M059J (cell line): ENCODE data around the gene SLC27A5. TPM values are rescaled to one million over a fixed set of nuclear protein-coding genes. Genes with fewer than 3 reads are reported as not detected.
A peak's percentile ranks its signal among the peaks of the same experiment; 100 is the strongest.

ENCODE experiments used
- DNase-seq: peaks from one replicate; pipeline ENCODE4 v3.0.0-alpha.2; 2012; ENCODE audit warnings: low read depth
- total RNA-seq: library from RNA; depleted of rRNA; stranded (reverse); fragments of >200 nt; shearing (Covaris generic); gene quantifications from 2 replicates; pipeline ENCODE4 v1.2.3, GENCODE V29; 2014; rRNA removed

Gene SLC27A5
- 4.1 and 5.2 TPM in 2 replicates for total RNA-seq

- no peak for DNase-seq
Measured at GRCh38 chr19:58511353-58512208, at the start of gene SLC27A5. TSS of gene SLC27A5 (minus strand) at chr19:58511992. CDS start at chr19:58511955, 37 bp downstream.

DNA sequence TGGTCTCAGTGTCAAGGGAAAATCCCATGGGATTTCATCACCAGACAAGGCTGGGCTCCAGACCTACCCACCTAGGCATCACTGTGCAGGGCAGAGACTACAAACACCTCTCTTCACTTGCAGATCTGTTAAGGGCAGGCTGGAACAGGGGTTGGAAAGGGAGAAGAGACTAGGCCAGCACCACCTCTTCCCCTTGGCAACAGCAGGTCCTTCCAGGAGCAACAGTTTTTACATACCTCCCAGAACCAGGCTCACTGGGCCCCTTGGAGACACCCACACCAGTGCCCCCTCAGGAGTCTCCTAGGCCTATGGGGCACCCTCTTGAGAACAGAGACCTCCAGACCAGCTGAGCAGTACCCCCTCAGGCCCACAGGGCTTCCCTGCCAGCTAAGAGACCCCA is 49.1 kb upstream of the SLC27A5 start:
- no peak for DNase-seq

- DNase-seq, result no peak
Measured at GRCh38 chr19:58560007-58560887, 48.5 kb upstream of the SLC27A5 start.

DNA sequence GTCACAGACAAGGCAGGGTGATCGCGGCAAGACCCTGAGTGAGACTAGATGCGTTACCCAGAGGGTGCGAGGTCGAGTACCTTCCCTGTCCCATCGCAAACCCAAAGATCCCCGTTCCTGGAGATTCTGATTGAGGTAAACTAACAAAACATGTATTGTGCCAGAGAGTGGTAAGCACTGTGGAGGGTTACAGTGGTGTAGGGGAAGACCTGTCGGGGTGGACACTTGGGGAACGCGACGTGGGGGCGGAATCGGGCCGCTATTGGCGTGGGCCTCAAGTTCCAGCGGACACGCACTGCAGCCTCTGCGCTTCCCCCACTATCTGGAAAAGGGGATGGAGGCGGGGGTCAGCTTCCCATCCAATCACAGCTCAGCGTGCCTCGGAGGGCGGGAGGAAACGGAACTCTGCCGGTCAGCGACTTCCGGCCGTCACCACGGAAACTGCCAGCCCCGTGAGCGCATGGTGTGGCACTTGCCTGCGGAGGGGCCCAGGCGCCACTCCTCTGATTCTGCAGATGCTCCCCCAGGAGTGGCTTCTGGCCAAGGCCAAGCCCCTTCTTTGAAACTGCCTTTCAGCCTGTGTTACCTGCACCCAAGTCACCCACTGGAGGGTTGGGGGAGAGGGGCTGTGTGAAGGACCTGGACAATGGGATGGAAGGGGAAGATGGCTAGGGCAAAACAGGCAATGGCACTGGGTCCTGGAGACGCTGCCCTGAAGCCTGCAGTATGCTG is 47.6 kb upstream of the SLC27A5 start:
- peak; percentile 94 for DNase-seq

- DNase-seq, result peak; percentile 97
Measured at GRCh38 chr19:58558623-58559274, 47.0 kb upstream of the SLC27A5 start.

DNA sequence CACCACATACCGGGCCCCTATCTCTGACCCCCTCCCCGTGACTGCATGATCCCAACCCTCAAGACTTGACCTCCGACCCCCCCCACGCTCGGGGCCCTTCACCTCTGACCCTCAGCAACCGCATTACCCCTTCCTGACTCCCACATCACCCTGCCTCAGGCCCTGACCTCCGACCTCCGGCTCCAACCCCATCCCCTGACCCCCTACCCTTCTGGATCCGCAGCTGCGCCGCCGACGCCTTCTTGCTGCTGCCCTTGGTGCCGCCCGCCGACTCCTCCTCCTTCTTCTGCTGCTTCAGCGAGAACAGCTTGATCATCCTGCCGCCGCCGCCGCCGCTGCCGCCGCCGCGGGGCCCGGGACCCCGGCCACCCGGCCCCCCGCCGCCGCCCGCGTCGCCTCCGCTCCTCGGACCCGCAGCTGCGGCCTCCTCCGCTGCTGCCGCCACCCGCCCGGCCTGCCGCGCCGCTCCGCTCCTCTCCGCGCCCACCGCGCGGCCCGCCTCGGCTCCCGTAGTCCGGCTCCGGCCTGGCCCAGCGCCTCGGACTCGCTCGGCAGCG is 46.4 kb upstream of the SLC27A5 start, which contains the start of gene UBE2M:
TSS of gene UBE2M (minus strand) at position 546 of the 557 bp plus-strand sequence. CDS start at position 316, 230 bp downstream.
- peak; percentile 43 for DNase-seq

GRCh38 chr19:58557221-58558065 is 45.7 kb upstream of the SLC27A5 start:
- no peak for DNase-seq

DNA sequence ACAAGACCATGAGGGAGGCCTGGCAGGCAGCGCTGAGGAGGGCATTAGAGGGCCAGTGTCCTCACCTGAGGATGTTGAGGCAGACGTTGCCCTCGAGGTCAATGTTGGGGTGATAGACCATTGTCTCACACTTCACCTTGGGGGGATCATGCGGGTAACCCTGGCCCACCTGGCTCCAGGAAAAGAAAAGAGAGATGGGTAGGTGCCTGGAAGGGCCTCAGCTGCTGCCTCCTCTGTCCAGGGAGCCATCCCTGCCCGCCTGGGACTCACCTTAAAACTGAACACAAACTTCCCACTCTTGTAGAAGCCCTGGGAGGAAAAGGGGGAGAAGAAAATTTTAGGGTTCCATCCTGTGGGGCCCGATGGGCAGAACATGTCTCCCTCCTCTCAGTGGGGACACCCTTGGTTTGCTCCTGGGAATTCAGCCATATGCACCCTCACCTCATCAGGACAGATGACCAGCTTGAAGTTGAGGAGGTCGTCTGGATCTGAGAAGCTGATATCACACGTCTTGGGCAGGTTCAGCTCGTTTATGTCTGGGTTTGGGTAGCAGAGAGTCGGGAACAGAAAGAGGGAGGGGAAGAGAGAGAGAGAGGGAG is 44.9 kb upstream of the SLC27A5 start:
- no peak for DNase-seq

- no peak for DNase-seq
Measured at GRCh38 chr19:58555920-58556621, 44.3 kb upstream of the SLC27A5 start.

GRCh38 chr19:58555369-58555885 is 43.6 kb upstream of the SLC27A5 start:
- DNase-seq, result no peak

GRCh38 chr19:58554494-58555368 is 42.9 kb upstream of the SLC27A5 start, which contains the start of gene CHMP2A:
TSS of gene CHMP2A (minus strand) at chr19:58555105. CDS start at chr19:58554212, 893 bp downstream.
- DNase-seq, result peak; percentile 96

DNA sequence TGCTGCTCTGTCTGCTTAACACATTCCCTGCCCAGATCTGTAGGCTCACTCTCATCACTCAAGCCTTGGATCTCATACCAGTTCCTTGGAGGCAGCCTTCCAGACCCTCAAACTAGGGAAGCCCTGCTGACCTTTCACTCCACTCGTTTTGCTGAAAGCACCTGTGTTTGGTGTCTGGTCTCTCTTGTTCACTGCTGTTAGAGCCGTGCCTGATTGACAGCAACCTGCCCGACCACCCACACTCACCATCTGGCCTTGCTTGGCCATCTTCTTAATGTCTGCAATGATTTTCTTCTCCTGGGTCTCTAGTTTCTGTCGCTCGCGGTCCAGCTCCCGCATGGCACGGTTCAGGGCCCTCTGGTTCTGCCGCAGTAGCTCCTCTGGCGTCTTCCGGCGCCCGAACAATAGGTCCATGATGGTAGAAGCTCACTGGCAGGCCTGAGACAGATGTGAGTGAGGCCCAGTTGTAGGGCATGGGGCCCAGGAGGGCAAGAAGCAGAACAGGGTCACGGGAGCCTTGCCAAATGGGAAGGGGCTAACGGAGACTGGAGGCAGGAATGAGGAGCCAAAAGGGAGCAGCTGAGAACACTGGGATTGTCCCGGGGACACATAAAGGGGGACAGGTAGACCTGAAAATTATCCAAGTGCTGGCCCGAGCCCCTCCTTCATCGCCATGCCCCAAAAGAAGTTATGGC is 42.2 kb upstream of the SLC27A5 start:
- DNase-seq, result no peak

DNA sequence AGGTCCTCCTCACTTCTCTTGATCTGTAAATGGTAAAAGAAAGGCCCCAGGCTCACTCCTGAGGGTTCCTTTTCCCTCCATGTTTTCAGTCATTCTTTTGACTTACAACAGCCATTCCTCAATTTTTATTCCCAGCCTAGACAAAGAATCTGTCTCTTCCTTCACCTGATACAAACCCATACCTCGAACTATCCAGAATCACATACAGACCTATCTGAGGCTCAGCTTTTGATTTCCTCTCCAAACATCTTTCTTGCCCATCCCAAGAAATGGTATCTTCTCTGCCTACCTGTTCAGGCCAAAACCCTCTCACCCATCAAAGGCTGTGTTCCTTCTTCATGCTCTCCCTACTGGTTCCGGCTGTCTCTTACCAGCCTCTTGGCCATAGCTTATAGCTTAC is 40.9 kb upstream of the SLC27A5 start:
- DNase-seq, result no peak

GRCh38 chr19:58551577-58552471 is 40.0 kb upstream of the SLC27A5 start:
- DNase-seq, result no peak

DNA sequence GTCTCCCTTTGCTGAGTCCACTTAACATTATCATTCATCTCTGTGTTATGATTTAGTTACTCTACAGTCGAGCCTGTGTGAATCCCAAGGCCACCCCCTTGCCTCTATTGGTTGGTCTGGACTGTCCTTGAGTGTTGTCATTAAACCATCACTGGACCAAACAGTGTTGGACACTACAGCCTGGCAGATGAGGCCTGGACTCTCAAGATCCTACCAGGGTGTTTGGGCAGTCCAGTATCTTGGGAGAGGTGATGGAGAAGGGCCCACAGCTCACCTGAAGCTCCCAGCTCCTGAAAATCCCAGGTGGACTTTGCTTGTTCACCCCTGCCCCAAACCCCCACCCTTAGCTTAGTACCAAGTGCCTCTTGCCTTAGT is 39.3 kb upstream of the SLC27A5 start:
- no peak for DNase-seq
